HCT116 (cell line): ENCODE data around the gene FBH1. TPM values are rescaled to one million over a fixed set of nuclear protein-coding genes. Genes with fewer than 3 reads are reported as not detected.

Source experiments
- ATAC-seq: fragments of 200-7000 bp; cut with Tn5 transposase; 2 replicates; pipeline ENCODE4 v1.9.1; 2020; ENCODE audit warnings: mild to moderate bottlenecking, moderate library complexity
- BruUV-seq: library from RNA; stranded (reverse); fragments of 400-500 nt; replicated peaks from 2 replicates; lab custom pipeline; 2021; lab: Mats Ljungman, UMichigan
- CTCF ChIA-PET: fragments of 300-600 bp; sonication (Branson Sonifier 250); formaldehyde crosslinking; loops from one replicate; lab custom pipeline; 2021; ENCODE audit warnings: antibody characterized with exemption; lab: Charles Lee
- POLR2A ChIA-PET: fragments of 300-600, 350-600 bp; sonication (Branson Sonifier 250); formaldehyde crosslinking; loops from one replicate; lab custom pipeline; 2021; ENCODE audit warnings: antibody characterized with exemption; lab: Charles Lee
- RAD21 ChIA-PET, 2 experiments: fragments of 300-600 bp; sonication (Branson Sonifier 250); formaldehyde crosslinking; loops; one replicate each; lab custom pipeline; 2023; ENCODE audit warnings: low total read pairs in 2 of 2; ENCODE audit not compliant: uncharacterized antibody in 2 of 2, unreplicated experiment in 2 of 2, low non-redundant PET in 1 of 2; lab: Charles Lee
- DNase-seq: peaks from one replicate; pipeline ENCODE4 v3.0.0-alpha.2; 2010; ENCODE audit warnings: low read depth, low spot score
- H2AFZ ChIP-seq: fragments of 200-600 bp; shearing (Covaris generic), sonication (generic); 2 replicates; pipeline ENCODE4 v1.6.1; 2017; ENCODE audit warnings: low read depth, mixed run types, mixed read lengths, antibody characterized with exemption, low read length; ENCODE audit not compliant: poor library complexity, severe bottlenecking
- H3K27ac ChIP-seq: 2 replicates; pipeline ENCODE4 v1.5.1; 2012; ENCODE audit warnings: low read depth, low read length
- H3K27me3 ChIP-seq: fragments of 200-600 bp; sonication (generic); 2 replicates; pipeline ENCODE4 v1.6.1; 2016; ENCODE audit warnings: mixed run types, low read length, mixed read lengths; ENCODE audit not compliant: insufficient read depth
- H3K36me3 ChIP-seq, 2 experiments: fragments of 200-500 bp in 1 of 2; fragments of 200-600 bp in 1 of 2; sonication (Bioruptor generic) in 1 of 2; sonication (generic) in 1 of 2; 2 replicates each; pipeline versions ENCODE4 v1.5.1 to v1.6.1; 2014 to 2016; ENCODE audit warnings: low read length in 2 of 2, inconsistent platforms in 1 of 2, mixed read lengths in 1 of 2, mixed run types in 1 of 2; ENCODE audit not compliant: insufficient read depth in 2 of 2, control insufficient read depth in 1 of 2
- H3K4me1 ChIP-seq, 2 experiments: fragments of 200-600 bp in 1 of 2; sonication (generic) in 1 of 2; 2 replicates each; pipeline versions ENCODE4 v1.5.1 to v1.6.1; 2012 to 2017; ENCODE audit warnings: low read length in 2 of 2, inconsistent platforms in 1 of 2, mild to moderate bottlenecking in 1 of 2, mixed read lengths in 1 of 2, mixed run types in 1 of 2, moderate library complexity in 1 of 2; ENCODE audit not compliant: insufficient read depth in 2 of 2, control insufficient read depth in 1 of 2
- H3K4me2 ChIP-seq: fragments of 200-600 bp; sonication (generic); 2 replicates; pipeline ENCODE4 v1.6.1; 2017; ENCODE audit warnings: mixed run types, low read length, mixed read lengths
- H3K4me3 ChIP-seq, 2 experiments: fragments of 200-600 bp in 1 of 2; sonication (generic) in 1 of 2; replicated peaks in 1 of 2; 2 replicates each; pipeline ENCODE4 v1.5.1; 2011 to 2016; ENCODE audit warnings: low read length in 2 of 2, control low read depth in 1 of 2, low read depth in 1 of 2, mild to moderate bottlenecking in 1 of 2, mixed read lengths in 1 of 2, mixed run types in 1 of 2
- H3K79me2 ChIP-seq: fragments of 200-600 bp; sonication (generic); 2 replicates; pipeline ENCODE4 v1.6.1; 2017; ENCODE audit warnings: mild to moderate bottlenecking, mixed run types, low read length, moderate library complexity, mixed read lengths; ENCODE audit not compliant: insufficient read depth
- H3K9ac ChIP-seq: fragments of 200-600 bp; sonication (generic); 2 replicates; pipeline ENCODE4 v1.6.1; 2016; ENCODE audit warnings: low read length, mixed read lengths
- H3K9me2 ChIP-seq: fragments of 200-600 bp; sonication (generic), shearing (Covaris generic); 2 replicates; pipeline ENCODE4 v1.6.1; 2017; ENCODE audit warnings: mixed run types, mild to moderate bottlenecking, moderate library complexity; ENCODE audit not compliant: insufficient read depth
- H3K9me3 ChIP-seq, 2 experiments: fragments of 200-500 bp in 1 of 2; fragments of 200-600 bp in 1 of 2; sonication (Bioruptor generic) in 1 of 2; sonication (generic) in 1 of 2; 2 replicates each; pipeline ENCODE4 v1.6.1; 2014 to 2017; ENCODE audit warnings: low read length in 2 of 2, mixed read lengths in 2 of 2, inconsistent platforms in 1 of 2, low read depth in 1 of 2, mild to moderate bottlenecking in 1 of 2, mixed run types in 1 of 2, moderate library complexity in 1 of 2; ENCODE audit not compliant: control insufficient read depth in 1 of 2, insufficient read depth in 1 of 2
- H4K20me1 ChIP-seq: fragments of 200-600 bp; sonication (generic), shearing (Covaris generic); 2 replicates; pipeline ENCODE4 v1.6.1; 2017; ENCODE audit warnings: mixed run types, mild to moderate bottlenecking, moderate library complexity; ENCODE audit not compliant: insufficient read depth
- CEBPB ChIP-seq: IDR thresholded peaks from 2 replicates; pipeline ENCODE4 v1.6.1; 2012; ENCODE audit warnings: low read depth
- EGR1 ChIP-seq: IDR thresholded peaks from 2 replicates; pipeline ENCODE4 v1.6.1; 2012; ENCODE audit warnings: low read depth
- FOSL1 ChIP-seq: IDR thresholded peaks from 2 replicates; pipeline ENCODE4 v1.6.1; 2012; ENCODE audit warnings: low read depth
- MAX ChIP-seq: IDR thresholded peaks from 2 replicates; pipeline ENCODE4 v1.6.1; 2012
- REST ChIP-seq: IDR thresholded peaks from 2 replicates; pipeline ENCODE4 v1.6.1; 2012; ENCODE audit warnings: low read depth
- SP1 ChIP-seq: IDR thresholded peaks from 2 replicates; pipeline ENCODE4 v1.6.1; 2012; ENCODE audit warnings: low read depth
- YY1 ChIP-seq: IDR thresholded peaks from 2 replicates; pipeline ENCODE4 v1.6.1; 2011; ENCODE audit warnings: low read length, low read depth, moderate library complexity, mild to moderate bottlenecking; ENCODE audit not compliant: insufficient replicate concordance; ENCODE audit errors: extremely low read depth
- intact Hi-C: fragments of 100-400 bp; cut with micrococcal nuclease; formaldehyde crosslinking; loops from 2 replicates; pipeline ENCODE4 v1.10.0; 2022
- total RNA-seq: library from RNA; stranded (reverse); gene quantifications from one replicate; pipeline ENCODE4 v1.2.1, GENCODE V29; 2021; ENCODE audit not compliant: unreplicated experiment

FBH1 gene
- total RNA-seq, 1 experiment from 2014 or later: 70.2 TPM

DNA sequence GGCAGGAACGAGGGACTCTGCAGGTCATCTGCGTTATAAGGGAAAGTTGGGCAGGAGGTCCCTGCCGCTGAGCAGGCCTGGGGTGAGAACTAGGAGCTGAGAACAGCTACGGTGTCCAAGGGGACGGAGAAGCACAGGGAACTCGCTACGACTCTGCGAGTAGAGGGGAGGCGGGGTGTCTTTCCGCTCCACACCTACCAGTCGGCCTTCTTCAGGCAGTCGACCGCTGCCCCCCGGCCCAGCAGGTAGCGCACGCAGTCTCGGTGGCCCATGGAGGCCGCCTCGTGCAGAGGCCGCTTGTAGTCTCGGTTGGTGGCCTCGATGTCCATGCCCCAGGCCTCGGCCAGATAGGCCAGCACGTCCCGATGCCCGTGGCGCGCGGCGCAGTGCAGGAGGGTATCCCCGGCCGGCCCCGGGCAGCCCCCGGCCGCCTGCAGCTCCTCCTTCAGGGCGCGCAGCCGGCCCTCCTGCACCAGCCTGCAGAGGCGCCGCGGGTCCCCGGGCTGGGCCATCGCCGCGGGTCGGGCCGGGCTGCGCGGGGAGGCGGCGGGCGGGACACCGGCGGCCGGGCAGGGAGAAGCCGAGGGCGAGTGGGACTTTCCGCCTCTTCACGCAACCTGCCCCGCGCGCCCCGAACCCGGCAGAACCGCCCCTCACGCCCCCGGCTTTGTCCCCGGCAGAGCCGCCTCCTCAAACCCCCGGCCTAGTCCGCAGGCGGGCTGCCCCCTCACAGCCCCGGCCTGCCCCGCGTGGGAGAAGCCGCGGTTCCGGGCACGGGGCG lies 1.0 kb upstream of the FBH1 start:
- H3K9me2 ChIP-seq: no peaks in the 10 kb centered on the region
- H3K36me3 ChIP-seq: peaks cover 24 to 31% of the 10 kb centered on the region in 2 experiments; a peak in 3 of 4 replicates
- peak overlapping the region; percentile 61 to 98 for H3K4me3 ChIP-seq
- ChIA-PET RAD21 (interaction anchor here in 1 of 2 experiments (1.0 to 1.1 kb wide), 2 partner anchors 12 to 513 kb away, joined by 3 read pairs; no protein-coding TSS in a partner anchor), CTCF (interaction anchor here (2.2 kb wide), 1 partner anchor 15 kb away, joined by 12 read pairs; no protein-coding TSS in a partner anchor)
- peaks cover 52% of the 10 kb centered on the region for H3K79me2 ChIP-seq
- ATAC-seq: peak; percentile 28
- peak overlapping the region; percentile 97 for H3K4me2 ChIP-seq
- H3K9me3 ChIP-seq: no peaks in the 10 kb centered on the region
- H4K20me1 ChIP-seq: no peaks in the 10 kb centered on the region
- no peaks in the 10 kb centered on the region for H3K27me3 ChIP-seq
- no TSS peak for BruUV-seq
- TF ChIP-seq EGR1: no peak
- TF ChIP-seq MAX: no peak; the same call in 1 of the 2 replicates
- TF ChIP-seq FOSL1: no peak
- TF ChIP-seq CEBPB: no peak
- TF ChIP-seq YY1: no peak
- TF ChIP-seq SP1: no peak
- TF ChIP-seq REST: no peak
- TF ChIP-seq, all 23 proteins: peak for 0
- H3K27ac ChIP-seq: peak overlapping the region; percentile 78
- peak overlapping the region; percentile 97 for H3K9ac ChIP-seq
- H3K4me1 ChIP-seq: peaks cover 11 to 20% of the 10 kb centered on the region in 2 experiments; a peak in 3 of 4 replicates
- intact Hi-C loops: no loop called here
- POLR2A ChIA-PET: interaction anchor here (0.6 to 1.3 kb wide), 3 partner anchors 10 to 403 kb away, joined by 3 to 8 read pairs (median 4); no protein-coding TSS in a partner anchor
- no peak overlapping the region for H2AFZ ChIP-seq
- DNase-seq: no peak
